Loucy (cell line): ENCODE data around the gene PYGL.

ENCODE experiments used
- H2AFZ ChIP-seq: fragments of 200-600 bp; sonication (generic); 2 replicates; pipeline ENCODE4 v1.6.0; 2016; ENCODE audit warnings: antibody characterized with exemption, mild to moderate bottlenecking, low read length, moderate library complexity
- H3F3A ChIP-seq: fragments of 200-600 bp; 2 replicates; pipeline ENCODE4 v1.6.0; 2016; ENCODE audit warnings: antibody characterized with exemption, low read depth, mild to moderate bottlenecking
- H3K27me3 ChIP-seq: fragments of 200-600 bp; sonication (generic); 2 replicates; pipeline ENCODE4 v1.6.1; 2014; ENCODE audit warnings: low read length, mild to moderate bottlenecking; ENCODE audit not compliant: insufficient read depth, poor library complexity, severe bottlenecking
- H3K36me3 ChIP-seq: fragments of 200-600 bp; sonication (generic); 2 replicates; pipeline ENCODE4 v1.6.1; 2016; ENCODE audit warnings: low read length; ENCODE audit not compliant: insufficient read depth
- H3K4me1 ChIP-seq: fragments of 200-600 bp; sonication (generic); 2 replicates; pipeline ENCODE4 v1.5.1; 2014; ENCODE audit warnings: low read length, mild to moderate bottlenecking; ENCODE audit not compliant: insufficient read depth, poor library complexity, severe bottlenecking
- H3K4me2 ChIP-seq: fragments of 200-600 bp; sonication (generic); 2 replicates; pipeline ENCODE4 v1.6.0; 2014; ENCODE audit warnings: antibody characterized with exemption, low read length, low read depth, mild to moderate bottlenecking; ENCODE audit not compliant: poor library complexity, severe bottlenecking
- H3K4me3 ChIP-seq: fragments of 200-600 bp; sonication (generic); 2 replicates; pipeline ENCODE4 v1.5.1; 2014; ENCODE audit warnings: low read length, mild to moderate bottlenecking, mixed read lengths; ENCODE audit not compliant: poor library complexity, severe bottlenecking
- H3K79me2 ChIP-seq: fragments of 200-600 bp; sonication (generic); 2 replicates; pipeline ENCODE4 v1.6.1; 2014; ENCODE audit warnings: low read length; ENCODE audit not compliant: insufficient read depth
- H3K9ac ChIP-seq: fragments of 200-600 bp; sonication (generic); 2 replicates; pipeline ENCODE4 v1.6.0; 2014; ENCODE audit warnings: mild to moderate bottlenecking, low read depth, low read length, moderate library complexity; ENCODE audit not compliant: poor library complexity, severe bottlenecking
- H3K9me2 ChIP-seq: fragments of 200-600 bp; sonication (generic); replicated peaks from 2 replicates; pipeline ENCODE4 v1.6.1; 2016; ENCODE audit warnings: low read depth, low read length, mixed read lengths
- H3K9me3 ChIP-seq: fragments of 200-600 bp; sonication (generic); 2 replicates; pipeline ENCODE4 v1.6.1; 2014; ENCODE audit warnings: mild to moderate bottlenecking, antibody characterized with exemption, low read length, low read depth; ENCODE audit not compliant: insufficient read depth
- H4K20me1 ChIP-seq: fragments of 200-600 bp; sonication (generic); 2 replicates; pipeline ENCODE4 v1.6.0; 2014; ENCODE audit warnings: antibody characterized with exemption, low read length, mild to moderate bottlenecking; ENCODE audit not compliant: insufficient read depth, poor library complexity, severe bottlenecking
- CTCF ChIP-seq: fragments of 200-600 bp; sonication (generic); conservative IDR thresholded peaks from 2 replicates; pipeline ENCODE4 v1.5.1; 2014; ENCODE audit warnings: mild to moderate bottlenecking, antibody characterized with exemption, low read length
- EZH2phosphoT487 ChIP-seq: fragments of 200-600 bp; IDR thresholded peaks from 2 replicates; pipeline ENCODE4 v1.6.1; 2018; ENCODE audit warnings: antibody characterized with exemption, mild to moderate bottlenecking, moderate library complexity, borderline replicate concordance

The PYGL gene

DNA sequence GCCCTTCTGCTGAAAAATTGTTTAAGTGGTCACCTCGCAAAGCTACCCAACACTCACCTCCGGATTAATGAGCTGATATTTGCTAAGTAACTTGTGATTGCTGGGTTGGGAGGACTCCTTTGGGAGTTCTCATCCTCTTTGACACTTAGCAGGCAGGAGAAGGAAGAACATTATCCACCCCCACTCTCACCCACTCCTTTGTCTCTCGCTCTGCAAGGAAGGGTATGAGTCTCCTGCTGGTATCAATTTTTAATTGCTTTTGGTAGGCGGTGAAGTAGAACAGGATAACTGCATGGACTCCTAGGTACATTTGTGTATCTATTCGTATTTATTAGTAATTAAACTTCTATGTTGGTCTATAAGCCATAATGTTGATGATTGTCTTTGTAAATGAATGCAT lies 79.3 kb downstream of the PYGL start:
- Histone ChIP-seq H2AFZ (no peak overlapping the region), H4K20me1 (no peaks in the 10 kb centered on the region), H3K27me3 (no peaks in the 10 kb centered on the region)

DNA sequence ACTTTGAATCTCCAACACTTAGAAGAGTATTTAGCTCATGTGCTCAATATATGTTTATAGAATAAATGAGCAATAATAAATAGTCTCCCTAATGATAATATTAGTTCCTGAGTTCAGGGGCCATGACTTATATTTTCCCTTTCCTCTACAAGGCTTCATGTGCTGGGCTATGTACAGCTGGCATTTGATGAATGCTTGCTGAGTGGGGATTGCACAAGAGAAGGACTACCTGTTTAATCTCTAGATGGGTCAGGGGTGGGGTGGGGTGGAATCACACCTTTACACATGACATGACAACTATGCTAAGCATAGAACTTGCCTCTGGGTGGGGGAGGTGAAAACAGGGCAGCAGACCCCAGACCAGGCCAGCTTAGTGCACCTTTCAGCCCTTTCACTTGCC lies 80.0 kb downstream of the PYGL start:
- Histone ChIP-seq H3F3A (no peaks in the 10 kb centered on the region), H3K9me2 (no peaks in the 10 kb centered on the region), H3K4me3 (no peak overlapping the region), H3K36me3 (no peaks in the 10 kb centered on the region), H3K4me1 (peaks cover 49% of the 10 kb centered on the region), H3K27me3 (no peaks in the 10 kb centered on the region), H4K20me1 (no peaks in the 10 kb centered on the region), H3K9me3 (no peaks in the 10 kb centered on the region), H3K9ac (no peak overlapping the region), H3K4me2 (no peak overlapping the region), H2AFZ (no peak overlapping the region), H3K79me2 (no peaks in the 10 kb centered on the region)
- no peak for TF ChIP-seq EZH2phosphoT487

More for the DNA sequence above, 79.3 kb downstream of the PYGL start:
- no peaks in the 10 kb centered on the region for H3F3A ChIP-seq
- no peaks in the 10 kb centered on the region for H3K9me3 ChIP-seq
- H3K9me2 ChIP-seq: no peaks in the 10 kb centered on the region
- peaks cover 48% of the 10 kb centered on the region for H3K4me1 ChIP-seq
- no peaks in the 10 kb centered on the region for H3K79me2 ChIP-seq
- TF ChIP-seq EZH2phosphoT487: no peak
- TF ChIP-seq CTCF: no peak
- H3K36me3 ChIP-seq: no peaks in the 10 kb centered on the region
- no peak overlapping the region for H3K4me3 ChIP-seq
- H3K9ac ChIP-seq: no peak overlapping the region
- no peak overlapping the region for H3K4me2 ChIP-seq

- Histone ChIP-seq H3K79me2 (no peaks in the 10 kb centered on the region), H2AFZ (peak overlapping the region; percentile 53; the same call in 1 of the 2 replicates), H3K4me1 (peaks cover 58% of the 10 kb centered on the region), H3K4me2 (no peak overlapping the region), H3K9me3 (no peaks in the 10 kb centered on the region), H3F3A (no peaks in the 10 kb centered on the region), H3K4me3 (no peak overlapping the region), H4K20me1 (no peaks in the 10 kb centered on the region), H3K36me3 (no peaks in the 10 kb centered on the region), H3K9me2 (no peaks in the 10 kb centered on the region), H3K27me3 (no peaks in the 10 kb centered on the region), H3K9ac (no peak overlapping the region)
- no peak for TF ChIP-seq EZH2phosphoT487
- TF ChIP-seq CTCF: no peak
These were observed 82.2 kb downstream of the PYGL start for GRCh38 chr14:50862036-50862570.

- TF ChIP-seq EZH2phosphoT487 (no peak), CTCF (peak; percentile 66)
- Histone ChIP-seq H4K20me1 (no peaks in the 10 kb centered on the region), H3K4me1 (peaks cover 54% of the 10 kb centered on the region), H2AFZ (peak overlapping the region; percentile 90), H3K4me2 (peak overlapping the region; percentile 89), H3K9me2 (no peaks in the 10 kb centered on the region), H3K9ac (peak overlapping the region; percentile 81), H3F3A (no peaks in the 10 kb centered on the region), H3K9me3 (no peaks in the 10 kb centered on the region), H3K36me3 (no peaks in the 10 kb centered on the region), H3K4me3 (peak overlapping the region; percentile 72), H3K27me3 (no peaks in the 10 kb centered on the region), H3K79me2 (no peaks in the 10 kb centered on the region)
These were observed 83.7 kb downstream of the PYGL start for GRCh38 chr14:50860478-50861086.
